Left ventricle myocardium inferior (tissue), 1 donor: ENCODE results near the gene CELF2. TPM values are rescaled to one million over a fixed set of nuclear protein-coding genes. Genes with fewer than 3 reads are reported as not detected.

Source experiments
- DNase-seq: peaks from one replicate; pipeline ENCODE4 v3.0.0-alpha.2; 2020
- H3K27ac ChIP-seq: fragments of 200-600 bp; replicated peaks from 2 replicates; pipeline ENCODE4 v1.8.0; 2021
- H3K27me3 ChIP-seq: fragments of 200-600 bp; 2 replicates; pipeline ENCODE4 v1.8.0; 2021; ENCODE audit warnings: low read depth
- H3K36me3 ChIP-seq: fragments of 200-600 bp; 2 replicates; pipeline ENCODE4 v1.8.0; 2021
- H3K4me1 ChIP-seq: fragments of 200-600 bp; 2 replicates; pipeline ENCODE4 v1.8.0; 2021
- H3K4me3 ChIP-seq: fragments of 200-600 bp; 2 replicates; pipeline ENCODE4 v1.8.0; 2021; ENCODE audit warnings: mild to moderate bottlenecking, moderate library complexity
- H3K9me3 ChIP-seq: fragments of 200-600 bp; replicated peaks from 2 replicates; pipeline ENCODE4 v1.8.0; 2021
- CTCF ChIP-seq: fragments of 200-600 bp; IDR thresholded peaks from 2 replicates; pipeline ENCODE4 v1.8.0; 2021; ENCODE audit warnings: antibody characterized with exemption, mild to moderate bottlenecking, borderline replicate concordance
- intact Hi-C: fragments of 100-400 bp; cut with micrococcal nuclease; formaldehyde crosslinking; loops from one replicate; pipeline ENCODE4 v1.11.0; 2022
- total RNA-seq: library from RNA; stranded (reverse); fragmentation: NEBNext Ultra II Directional; extraction: Animal tissue kit (Norgen Biotek cat#: 25700); gene quantifications from one replicate; pipeline ENCODE4 v1.2.1, GENCODE V29; 2021
- donor health status: DM: no; HTN: yes; CAD: no; lungs with severe emphysema.

CELF2 gene
- total RNA-seq, 1 donor from 2014 or later = 74.9 TPM

GRCh38 chr10:11320809-11321520 lies 303.3 kb downstream of the CELF2 start:
- intact Hi-C loops = no loop called here
- H3K4me3 ChIP-seq = no peak overlapping the region
- no peak overlapping the region for H3K27ac ChIP-seq
- no peak for TF ChIP-seq CTCF
- no peak for DNase-seq
- H3K27me3 ChIP-seq = no peaks in the 10 kb centered on the region
- H3K4me1 ChIP-seq = peaks cover 8% of the 10 kb centered on the region
- H3K36me3 ChIP-seq = peaks cover 71% of the 10 kb centered on the region
- no peaks in the 10 kb centered on the region for H3K9me3 ChIP-seq

GRCh38 chr10:11322698-11323097 lies 305.0 kb downstream of the CELF2 start:
- no peak for TF ChIP-seq CTCF
- intact Hi-C loops = no loop called here
- DNase-seq = no peak
- Histone ChIP-seq H3K27me3 (no peaks in the 10 kb centered on the region), H3K36me3 (peaks cover 69% of the 10 kb centered on the region), H3K4me3 (no peak overlapping the region), H3K27ac (no peak overlapping the region), H3K4me1 (peaks cover 6% of the 10 kb centered on the region), H3K9me3 (no peaks in the 10 kb centered on the region)

- no peak for TF ChIP-seq CTCF
- H3K27me3 ChIP-seq = no peaks in the 10 kb centered on the region
- H3K27ac ChIP-seq = no peak overlapping the region
- peaks cover 18% of the 10 kb centered on the region for H3K4me1 ChIP-seq
- peaks cover 56% of the 10 kb centered on the region for H3K36me3 ChIP-seq
- intact Hi-C loops = no loop called here
- H3K4me3 ChIP-seq = no peak overlapping the region
- no peak for DNase-seq
- H3K9me3 ChIP-seq = no peaks in the 10 kb centered on the region
Measured at GRCh38 chr10:11324761-11325321, 307.2 kb downstream of the CELF2 start.

- H3K4me3 ChIP-seq = no peak overlapping the region
- intact Hi-C loops = no loop called here
- peaks cover 56% of the 10 kb centered on the region for H3K36me3 ChIP-seq
- no peak for DNase-seq
- H3K27ac ChIP-seq = no peak overlapping the region
- H3K9me3 ChIP-seq = no peaks in the 10 kb centered on the region
- no peak for TF ChIP-seq CTCF
- H3K27me3 ChIP-seq = no peaks in the 10 kb centered on the region
- peaks cover 28% of the 10 kb centered on the region for H3K4me1 ChIP-seq
Measured at GRCh38 chr10:11325817-11326216, 308.1 kb downstream of the CELF2 start.

- H3K4me1 ChIP-seq = peaks cover 32% of the 10 kb centered on the region
- H3K9me3 ChIP-seq = no peaks in the 10 kb centered on the region
- peaks cover 53% of the 10 kb centered on the region for H3K36me3 ChIP-seq
- no peak overlapping the region for H3K4me3 ChIP-seq
- H3K27ac ChIP-seq = no peak overlapping the region
- no peak for DNase-seq
- intact Hi-C loops = no loop called here
- no peak for TF ChIP-seq CTCF
- no peaks in the 10 kb centered on the region for H3K27me3 ChIP-seq
Measured at GRCh38 chr10:11326241-11326640, 308.6 kb downstream of the CELF2 start.
